ENCODE results near the gene WAC. TPM values are rescaled to one million over a fixed set of nuclear protein-coding genes. Genes with fewer than 3 reads are reported as not detected.
"Not testable (repeated sequence)": the region's sequence is repeated elsewhere in the genome, so short reads cannot be mapped to it uniquely, and the experiment has no call there.

The WAC gene
- total RNA-seq, 2 experiments from 2014 or later, result 128 to 132 TPM

- DNase-seq, result no peak
- peaks cover 21% of the 10 kb centered on the region for H3K4me1 Mint-ChIP-seq
- POLR2A ChIA-PET, result interaction anchor here (1.5 kb wide), 1 partner anchor 75 kb away, joined by 4 read pairs; no protein-coding TSS in a partner anchor
- H3K36me3 Mint-ChIP-seq (ENCODE audit: low read depth), result peaks cover 57% of the 10 kb centered on the region
- no peaks in the 10 kb centered on the region for H3K9me3 Mint-ChIP-seq
- no peak overlapping the region for H3K4me3 Mint-ChIP-seq
- H3K27ac Mint-ChIP-seq, result no peak overlapping the region
- CTCF ChIA-PET, result interaction anchor here (0.6 kb wide), 1 partner anchor 55 kb away, joined by 3 read pairs; no protein-coding TSS in a partner anchor
- no peaks in the 10 kb centered on the region for H3K27me3 Mint-ChIP-seq
These were observed 73.7 kb downstream of the WAC start for GRCh38 chr10:28606568-28606967.

GRCh38 chr10:28609636-28610035 lies 76.7 kb downstream of the WAC start:
- not testable (repeated sequence) for DNase-seq, H3K27ac Mint-ChIP-seq, H3K4me3 Mint-ChIP-seq, H3K27me3 Mint-ChIP-seq, H3K9me3 Mint-ChIP-seq
- Mint-ChIP-seq H3K36me3 (ENCODE audit: low read depth) (peaks cover 74% of the 10 kb centered on the region), H3K4me1 (peaks cover 23% of the 10 kb centered on the region)
- ChIA-PET POLR2A (interaction anchor here (0.8 kb wide), 1 partner anchor 60 kb away, joined by 3 read pairs; no protein-coding TSS in a partner anchor), CTCF (interaction anchor here (0.7 to 2.2 kb wide), 4 partner anchors 10 to 77 kb away, joined by 3 to 10 read pairs (median 4); partner anchors contain the start of gene WAC)

DNA sequence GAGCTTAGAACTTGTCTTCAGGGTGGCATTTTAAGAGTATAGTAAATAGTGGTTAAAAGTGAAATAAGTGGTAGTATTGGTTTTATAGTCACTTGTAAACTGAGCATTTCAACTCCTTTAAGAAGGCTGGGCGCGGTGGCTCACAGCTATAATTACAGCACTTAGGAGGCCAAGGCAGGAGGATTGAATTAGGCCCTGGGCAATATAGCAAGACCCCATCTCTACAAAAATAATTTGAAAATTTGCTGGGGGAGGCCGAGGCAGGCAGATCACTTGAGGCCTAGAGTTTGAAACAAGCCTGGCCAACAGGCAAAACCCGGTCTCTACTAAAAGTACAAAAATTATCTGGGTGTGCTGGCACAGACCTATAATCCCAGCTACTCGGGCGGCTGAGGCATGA lies 80.0 kb downstream of the WAC start:
- POLR2A ChIA-PET, result interaction anchor here (0.8 kb wide), 1 partner anchor 75 kb away, joined by 3 read pairs; no protein-coding TSS in a partner anchor
- H3K4me1 Mint-ChIP-seq, result peaks cover 8% of the 10 kb centered on the region
- H3K27me3 Mint-ChIP-seq, result no peaks in the 10 kb centered on the region
- H3K27ac Mint-ChIP-seq, result no peak overlapping the region
- DNase-seq, result no peak
- H3K9me3 Mint-ChIP-seq, result no peaks in the 10 kb centered on the region
- no peak overlapping the region for H3K4me3 Mint-ChIP-seq
- CTCF ChIA-PET, result no interaction called here
- peaks cover 75% of the 10 kb centered on the region for H3K36me3 Mint-ChIP-seq (ENCODE audit: low read depth)

DNA sequence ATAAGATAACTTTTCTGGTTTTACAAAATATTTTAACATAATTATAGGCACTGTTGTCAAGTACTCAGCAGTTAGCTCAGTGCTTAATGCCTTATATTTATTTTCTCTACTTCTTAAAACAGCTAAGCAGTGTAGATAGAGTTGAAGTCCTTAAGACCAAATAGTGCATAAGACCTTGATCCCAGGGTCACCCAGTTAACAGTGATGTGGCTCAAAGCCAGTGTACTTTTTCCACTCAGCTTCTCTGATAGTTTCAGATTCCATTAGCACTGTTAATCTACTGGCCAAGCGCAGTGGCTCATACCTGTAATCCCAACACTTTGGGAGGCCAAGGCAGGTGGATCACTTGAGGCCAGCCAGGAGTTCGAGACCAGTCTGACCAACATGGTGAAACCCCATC lies 83.6 kb downstream of the WAC start:
- no peaks in the 10 kb centered on the region for H3K27me3 Mint-ChIP-seq
- no peak for DNase-seq
- H3K4me3 Mint-ChIP-seq, result no peak overlapping the region
- H3K9me3 Mint-ChIP-seq, result no peaks in the 10 kb centered on the region
- peaks cover 4% of the 10 kb centered on the region for H3K4me1 Mint-ChIP-seq
- CTCF ChIA-PET, result interaction anchor here (1.2 kb wide), 1 partner anchor 12 kb away, joined by 3 read pairs; no protein-coding TSS in a partner anchor
- POLR2A ChIA-PET, result no interaction called here
- peaks cover 78% of the 10 kb centered on the region for H3K36me3 Mint-ChIP-seq (ENCODE audit: low read depth)
- H3K27ac Mint-ChIP-seq, result no peak overlapping the region

GRCh38 chr10:28619455-28619854 lies 86.5 kb downstream of the WAC start:
- Mint-ChIP-seq H3K27me3 (no peaks in the 10 kb centered on the region), H3K36me3 (ENCODE audit: low read depth) (peaks cover 64% of the 10 kb centered on the region)

DNA sequence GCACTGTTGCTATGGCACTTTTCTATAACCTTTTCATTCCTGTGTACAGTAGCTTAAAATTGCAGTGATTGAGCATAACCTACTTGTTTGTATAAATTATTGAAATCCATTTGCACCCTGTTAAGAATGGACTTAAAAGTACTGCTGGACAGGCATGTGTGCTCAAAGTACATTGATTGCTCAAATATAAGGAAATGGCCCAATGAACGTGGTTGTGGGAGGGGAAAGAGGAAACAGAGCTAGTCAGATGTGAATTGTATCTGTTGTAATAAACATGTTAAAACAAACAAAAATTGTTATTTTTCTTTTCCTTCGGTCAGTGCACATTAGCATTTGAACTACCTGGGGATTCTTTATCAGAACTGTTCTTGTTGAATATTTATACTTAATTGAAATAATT lies 87.3 kb downstream of the WAC start:
- no peaks in the 10 kb centered on the region for H3K9me3 Mint-ChIP-seq
- DNase-seq, result no peak
- H3K4me3 Mint-ChIP-seq, result no peak overlapping the region
- ChIA-PET POLR2A (no interaction called here), CTCF (interaction anchor here (1.4 to 1.6 kb wide), 2 partner anchors 8 to 10 kb away, joined by 7 to 10 read pairs; no protein-coding TSS in a partner anchor)
- no peak overlapping the region for H3K27ac Mint-ChIP-seq
- no peaks in the 10 kb centered on the region for H3K4me1 Mint-ChIP-seq
- H3K27me3 Mint-ChIP-seq, result no peaks in the 10 kb centered on the region
- H3K36me3 Mint-ChIP-seq (ENCODE audit: low read depth), result peaks cover 57% of the 10 kb centered on the region

More at GRCh38 chr10:28619455-28619854, 86.5 kb downstream of the WAC start:
- DNase-seq, result no peak
- Mint-ChIP-seq H3K4me3 (no peak overlapping the region), H3K9me3 (no peaks in the 10 kb centered on the region), H3K27ac (no peak overlapping the region), H3K4me1 (peaks cover under 1% of the 10 kb centered on the region)
- CTCF ChIA-PET, result interaction anchor here (0.7 to 1.6 kb wide), 3 partner anchors 9 to 1874 kb away, joined by 3 to 10 read pairs (median 7); no protein-coding TSS in a partner anchor
- POLR2A ChIA-PET, result interaction anchor here (0.8 kb wide), 1 partner anchor 87 kb away, joined by 4 read pairs; the partner anchor contains the start of gene WAC

GRCh38 chr10:28623483-28623882 lies 90.6 kb downstream of the WAC start:
- ChIA-PET CTCF (no interaction called here), POLR2A (no interaction called here)
- Mint-ChIP-seq H3K27ac (no peak overlapping the region), H3K36me3 (ENCODE audit: low read depth) (peaks cover 33% of the 10 kb centered on the region), H3K9me3 (no peaks in the 10 kb centered on the region), H3K4me1 (peaks cover 2% of the 10 kb centered on the region), H3K27me3 (peaks cover 12% of the 10 kb centered on the region), H3K4me3 (no peak overlapping the region)
- DNase-seq, result no peak

DNA sequence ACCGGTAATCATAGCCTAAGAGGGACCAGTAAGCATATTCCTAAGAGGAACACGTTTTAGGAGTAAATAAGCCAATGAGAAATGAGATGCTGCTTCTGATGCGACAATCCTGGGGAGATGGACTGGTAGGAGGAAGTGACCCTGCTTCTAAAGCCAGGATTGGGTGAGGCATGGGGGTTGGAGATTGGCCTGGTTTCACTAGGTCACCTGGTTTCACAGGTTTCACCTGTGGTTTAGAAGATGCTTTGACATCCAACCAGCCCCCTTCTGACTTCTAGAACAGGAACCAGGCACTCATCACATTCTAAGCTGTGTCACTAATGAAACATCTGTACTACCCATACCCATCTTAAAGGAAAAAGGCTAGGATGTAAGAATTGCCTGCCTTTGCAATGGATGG lies 91.4 kb downstream of the WAC start:
- Mint-ChIP-seq H3K36me3 (ENCODE audit: low read depth) (peaks cover 29% of the 10 kb centered on the region), H3K9me3 (no peaks in the 10 kb centered on the region), H3K4me1 (peaks cover 2% of the 10 kb centered on the region), H3K4me3 (no peak overlapping the region), H3K27ac (no peak overlapping the region), H3K27me3 (peaks cover 15% of the 10 kb centered on the region)
- CTCF ChIA-PET, result no interaction called here
- POLR2A ChIA-PET, result no interaction called here
- no peak for DNase-seq

GRCh38 chr10:28627102-28627501 lies 94.2 kb downstream of the WAC start:
- Mint-ChIP-seq H3K4me1 (peaks cover 2% of the 10 kb centered on the region), H3K27me3 (peaks cover 17% of the 10 kb centered on the region), H3K4me3 (no peak overlapping the region), H3K9me3 (no peaks in the 10 kb centered on the region), H3K27ac (no peak overlapping the region), H3K36me3 (ENCODE audit: low read depth) (peaks cover 11% of the 10 kb centered on the region)
- ChIA-PET POLR2A (no interaction called here), CTCF (interaction anchor here (2.7 kb wide), 1 partner anchor 14 kb away, joined by 11 read pairs; no protein-coding TSS in a partner anchor)
- no peak for DNase-seq

GRCh38 chr10:28628184-28628893 lies 95.4 kb downstream of the WAC start:
- peaks cover 2% of the 10 kb centered on the region for H3K4me1 Mint-ChIP-seq
- ChIA-PET POLR2A (no interaction called here), CTCF (interaction anchor here (0.6 to 2.7 kb wide), 18 partner anchors 9 to 677 kb away, joined by 3 to 11 read pairs (median 4); no protein-coding TSS in a partner anchor)
- peak; percentile 72 for DNase-seq
- peaks cover 3% of the 10 kb centered on the region for H3K36me3 Mint-ChIP-seq (ENCODE audit: low read depth)
- H3K27ac Mint-ChIP-seq, result no peak overlapping the region
- peaks cover 17% of the 10 kb centered on the region for H3K27me3 Mint-ChIP-seq
- H3K4me3 Mint-ChIP-seq, result no peak overlapping the region
- H3K9me3 Mint-ChIP-seq, result no peaks in the 10 kb centered on the region

DNA sequence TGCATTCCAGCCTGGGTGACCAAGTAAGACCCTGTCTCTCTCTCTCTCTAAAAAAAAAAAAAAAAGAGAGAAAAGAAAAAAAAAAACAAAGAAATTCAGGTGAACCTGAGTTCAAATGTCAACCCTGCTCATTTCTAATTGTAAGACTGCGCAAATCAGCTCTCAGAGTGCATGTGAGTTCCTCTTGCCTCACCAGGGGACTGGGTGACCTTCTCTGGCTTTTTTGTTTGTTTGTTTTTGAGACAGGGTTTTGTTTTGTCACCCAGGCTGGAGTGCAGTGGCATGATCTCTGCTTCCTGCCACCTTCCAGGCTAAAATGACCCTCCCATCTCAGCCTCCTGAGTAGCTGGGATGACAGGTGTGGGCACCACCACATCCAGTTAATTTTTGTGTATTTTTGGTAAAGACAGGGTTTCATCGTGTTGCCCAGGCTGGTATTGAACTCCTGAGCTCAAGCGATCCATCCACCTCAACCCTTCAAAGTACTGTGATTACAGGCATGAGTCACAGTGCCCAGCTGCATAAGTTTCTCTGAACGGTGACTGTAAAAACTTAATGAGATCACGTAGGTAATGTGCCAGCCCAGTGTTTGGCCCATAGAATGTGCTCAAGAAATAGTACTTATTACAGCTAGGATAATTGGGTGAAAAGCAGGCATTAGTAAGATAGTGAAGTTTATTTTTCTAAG lies 99.1 kb downstream of the WAC start:
- H3K9me3 Mint-ChIP-seq, result no peaks in the 10 kb centered on the region
- H3K4me1 Mint-ChIP-seq, result peaks cover 2% of the 10 kb centered on the region
- no peak for DNase-seq
- no peaks in the 10 kb centered on the region for H3K36me3 Mint-ChIP-seq (ENCODE audit: low read depth)
- ChIA-PET POLR2A (no interaction called here), CTCF (interaction anchor here (0.9 kb wide), 1 partner anchor 22 kb away, joined by 3 read pairs; no protein-coding TSS in a partner anchor)
- peaks cover 15% of the 10 kb centered on the region for H3K27me3 Mint-ChIP-seq
- H3K4me3 Mint-ChIP-seq, result no peak overlapping the region
- no peak overlapping the region for H3K27ac Mint-ChIP-seq

DNA sequence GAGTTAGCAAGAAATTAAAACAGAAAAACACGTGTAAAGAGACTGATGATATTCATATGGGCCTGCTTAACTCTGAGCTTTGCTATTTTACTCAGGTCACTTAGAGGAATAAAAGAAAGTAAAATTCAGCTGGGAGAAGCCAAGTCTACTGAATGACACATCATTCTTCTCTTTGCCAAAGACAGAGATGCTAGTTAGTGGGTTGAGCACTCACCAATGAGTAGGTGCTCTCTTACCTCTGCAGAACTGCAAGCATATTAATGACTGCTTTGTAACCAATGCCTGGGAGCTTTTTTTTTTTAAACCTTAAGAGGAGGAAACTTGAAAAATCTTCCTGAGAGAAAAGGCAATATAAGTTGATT lies 99.6 kb downstream of the WAC start:
- Mint-ChIP-seq H3K9me3 (no peaks in the 10 kb centered on the region), H3K27ac (no peak overlapping the region), H3K4me1 (peaks cover 2% of the 10 kb centered on the region), H3K4me3 (no peak overlapping the region), H3K36me3 (ENCODE audit: low read depth) (no peaks in the 10 kb centered on the region), H3K27me3 (peaks cover 12% of the 10 kb centered on the region)
- POLR2A ChIA-PET, result no interaction called here
- no peak for DNase-seq
- CTCF ChIA-PET, result interaction anchor here (0.9 kb wide), 1 partner anchor 22 kb away, joined by 3 read pairs; no protein-coding TSS in a partner anchor

DNA sequence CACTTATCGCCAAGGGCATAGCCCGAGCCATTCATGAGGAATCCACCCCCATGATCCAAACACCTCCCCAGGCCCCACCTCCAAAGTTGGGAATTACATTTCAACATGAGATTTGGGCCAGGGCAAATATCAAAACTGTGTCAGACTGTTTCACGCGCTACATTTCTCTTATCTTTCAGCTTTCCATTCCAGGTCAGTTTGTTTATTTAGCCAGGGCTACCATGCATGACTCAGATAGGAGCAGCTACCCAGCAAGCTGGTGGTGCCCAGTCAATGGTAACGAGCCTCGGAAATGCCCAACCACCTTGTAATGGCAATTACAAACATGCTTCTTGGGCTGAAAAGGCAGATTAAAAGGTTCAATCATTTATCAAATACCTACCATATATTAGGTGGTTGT lies 100.8 kb downstream of the WAC start:
- CTCF ChIA-PET, result no interaction called here
- DNase-seq, result no peak

More for the DNA sequence above, 100.8 kb downstream of the WAC start:
- Mint-ChIP-seq H3K9me3 (no peaks in the 10 kb centered on the region), H3K36me3 (ENCODE audit: low read depth) (no peaks in the 10 kb centered on the region), H3K27ac (no peak overlapping the region), H3K4me3 (no peak overlapping the region), H3K27me3 (peaks cover 12% of the 10 kb centered on the region), H3K4me1 (no peaks in the 10 kb centered on the region)
- POLR2A ChIA-PET, result no interaction called here
